Glutamatergic neuron (in vitro differentiated cells): ENCODE data around the gene SMAD7. TPM values are rescaled to one million over a fixed set of nuclear protein-coding genes. Genes with fewer than 3 reads are reported as not detected.

Experiments
- DNase-seq: peaks from one replicate; pipeline ENCODE4 v3.0.0; 2022
- H3K27ac Mint-ChIP-seq: one replicate; pipeline ENCODE4 v1.8.0; 2020; ENCODE audit warnings: mild to moderate bottlenecking, mixed read lengths, inconsistent platforms; ENCODE audit not compliant: unreplicated experiment
- H3K27me3 Mint-ChIP-seq: one replicate; pipeline ENCODE4 v1.8.0; 2020; ENCODE audit warnings: mild to moderate bottlenecking, moderate library complexity, mixed read lengths, inconsistent platforms; ENCODE audit not compliant: unreplicated experiment
- H3K36me3 Mint-ChIP-seq: one replicate; pipeline ENCODE4 v1.8.0; 2020; ENCODE audit warnings: mild to moderate bottlenecking, mixed read lengths, inconsistent platforms; ENCODE audit not compliant: unreplicated experiment
- H3K4me1 Mint-ChIP-seq: one replicate; pipeline ENCODE4 v1.8.0; 2020; ENCODE audit warnings: mild to moderate bottlenecking, low read depth, mixed read lengths, inconsistent platforms; ENCODE audit not compliant: unreplicated experiment
- H3K4me3 Mint-ChIP-seq: one replicate; pipeline ENCODE4 v1.8.0; 2020; ENCODE audit warnings: mild to moderate bottlenecking, mixed read lengths, inconsistent platforms; ENCODE audit not compliant: unreplicated experiment
- H3K9me3 Mint-ChIP-seq: one replicate; pipeline ENCODE4 v1.8.0; 2020; ENCODE audit warnings: mild to moderate bottlenecking, moderate library complexity, mixed read lengths, inconsistent platforms; ENCODE audit not compliant: unreplicated experiment
- CTCF ChIP-seq: fragments of 200-600 bp; sonication (generic); IDR thresholded peaks from one replicate; pipeline ENCODE4 v1.5.0; 2021; ENCODE audit not compliant: partially characterized antibody, unreplicated experiment
- total RNA-seq: library from RNA; stranded (reverse); fragmentation: NEBNext Ultra II Directional; extraction: Animal tissue kit (Norgen Biotek cat#: 25700); gene quantifications from one replicate; pipeline ENCODE4 v1.2.1, GENCODE V29; 2021; ENCODE audit not compliant: unreplicated experiment

SMAD7 gene
- total RNA-seq, 1 donor from 2014 or later: 10.8 TPM

GRCh38 chr18:48885924-48886400, 64.8 kb downstream of the SMAD7 start:
- no peak for TF ChIP-seq CTCF
- H3K4me3 Mint-ChIP-seq: no peak overlapping the region
- peaks cover 20% of the 10 kb centered on the region for H3K4me1 Mint-ChIP-seq
- peaks cover 5% of the 10 kb centered on the region for H3K36me3 Mint-ChIP-seq
- DNase-seq: no peak
- no peak overlapping the region for H3K27ac Mint-ChIP-seq
- H3K27me3 Mint-ChIP-seq: peaks cover 8% of the 10 kb centered on the region
- peaks cover 6% of the 10 kb centered on the region for H3K9me3 Mint-ChIP-seq

GRCh38 chr18:48885266-48885923, 65.4 kb downstream of the SMAD7 start:
- peaks cover 6% of the 10 kb centered on the region for H3K36me3 Mint-ChIP-seq
- H3K9me3 Mint-ChIP-seq: peaks cover 6% of the 10 kb centered on the region
- peaks cover 20% of the 10 kb centered on the region for H3K4me1 Mint-ChIP-seq
- TF ChIP-seq CTCF: no peak
- no peak overlapping the region for H3K4me3 Mint-ChIP-seq
- no peak for DNase-seq
- H3K27me3 Mint-ChIP-seq: peaks cover 8% of the 10 kb centered on the region
- H3K27ac Mint-ChIP-seq: no peak overlapping the region

GRCh38 chr18:48884771-48885170, 66.0 kb downstream of the SMAD7 start:
- peaks cover 14% of the 10 kb centered on the region for H3K4me1 Mint-ChIP-seq
- peaks cover 8% of the 10 kb centered on the region for H3K27me3 Mint-ChIP-seq
- H3K36me3 Mint-ChIP-seq: peaks cover 6% of the 10 kb centered on the region
- no peak for TF ChIP-seq CTCF
- H3K9me3 Mint-ChIP-seq: peaks cover 6% of the 10 kb centered on the region
- DNase-seq: no peak
- no peak overlapping the region for H3K27ac Mint-ChIP-seq
- no peak overlapping the region for H3K4me3 Mint-ChIP-seq

- peaks cover 6% of the 10 kb centered on the region for H3K9me3 Mint-ChIP-seq
- TF ChIP-seq CTCF: no peak
- H3K27ac Mint-ChIP-seq: no peak overlapping the region
- no peak overlapping the region for H3K4me3 Mint-ChIP-seq
- H3K36me3 Mint-ChIP-seq: peaks cover 6% of the 10 kb centered on the region
- H3K27me3 Mint-ChIP-seq: peaks cover 8% of the 10 kb centered on the region
- peaks cover 12% of the 10 kb centered on the region for H3K4me1 Mint-ChIP-seq
- DNase-seq: no peak
Measured at GRCh38 chr18:48884306-48884705, 66.5 kb downstream of the SMAD7 start.

- Mint-ChIP-seq H3K4me3 (no peak overlapping the region), H3K9me3 (peaks cover 6% of the 10 kb centered on the region), H3K4me1 (peaks cover 7% of the 10 kb centered on the region), H3K36me3 (peaks cover 6% of the 10 kb centered on the region), H3K27me3 (peaks cover 7% of the 10 kb centered on the region), H3K27ac (no peak overlapping the region)
- DNase-seq: no peak
- no peak for TF ChIP-seq CTCF
Measured at GRCh38 chr18:48882379-48882778, 68.4 kb downstream of the SMAD7 start.
